Activated naive CD4-positive, alpha-beta T cell treated with anti-CD3 and anti-CD28 coated beads, Interleukin-2, amount 50 U/mL, for 16 hours (primary cell): ENCODE results near the gene RRP1B.
A peak's percentile ranks its signal among the peaks of the same experiment; 100 is the strongest.
"Not testable (repeated sequence)": the region's sequence is repeated elsewhere in the genome, so short reads cannot be mapped to it uniquely, and the experiment has no call there.

Source experiments
- DNase-seq: peaks from one replicate; pipeline ENCODE4 v3.0.0-alpha.2; 2020

Gene RRP1B

GRCh38 chr21:43701936-43702784 lies 42.8 kb downstream of the RRP1B start:
- DNase-seq: no peak

- no peak for DNase-seq
These were observed 43.4 kb downstream of the RRP1B start for GRCh38 chr21:43702785-43703034.

DNA sequence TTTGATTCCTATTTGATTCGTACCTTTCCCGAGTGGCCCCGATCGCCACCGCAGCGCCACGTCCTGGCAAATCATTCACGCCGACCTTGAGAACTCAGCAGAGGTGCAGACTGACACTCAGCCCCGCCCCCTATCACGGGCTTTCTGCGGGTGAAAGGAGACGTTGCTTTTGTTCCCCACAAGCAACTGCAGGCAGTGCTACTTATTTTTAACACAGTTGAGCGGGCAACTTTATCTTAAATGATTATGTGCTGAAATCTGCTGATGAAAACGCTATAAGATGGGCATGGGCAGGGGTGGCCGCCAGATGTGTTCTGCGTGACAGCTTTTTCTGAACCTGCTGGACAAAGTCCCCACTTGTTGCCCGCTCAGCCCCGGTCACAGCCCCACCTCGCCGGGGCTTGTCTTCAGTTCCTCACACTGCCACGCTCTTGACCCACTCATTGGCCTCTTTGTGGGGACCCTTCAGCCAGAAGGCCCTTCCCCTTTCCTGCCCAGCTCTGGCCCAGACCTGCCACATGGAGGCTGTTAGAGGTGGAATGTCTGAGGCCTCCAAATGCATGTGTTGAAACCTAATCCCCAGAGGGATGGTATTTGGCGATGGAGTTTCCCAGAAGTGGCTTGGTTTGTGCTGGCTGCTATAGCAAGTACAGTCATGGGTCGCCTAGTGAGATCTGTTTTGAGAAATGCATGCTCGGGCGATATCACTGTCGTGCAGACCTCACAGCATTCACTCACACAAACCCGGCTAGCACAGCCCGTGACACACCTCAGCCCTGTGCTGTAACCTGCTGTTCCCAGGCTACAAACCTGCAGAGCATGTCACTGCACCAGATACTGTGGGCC lies 43.9 kb downstream of the RRP1B start:
- peak; percentile 37 for DNase-seq

DNA sequence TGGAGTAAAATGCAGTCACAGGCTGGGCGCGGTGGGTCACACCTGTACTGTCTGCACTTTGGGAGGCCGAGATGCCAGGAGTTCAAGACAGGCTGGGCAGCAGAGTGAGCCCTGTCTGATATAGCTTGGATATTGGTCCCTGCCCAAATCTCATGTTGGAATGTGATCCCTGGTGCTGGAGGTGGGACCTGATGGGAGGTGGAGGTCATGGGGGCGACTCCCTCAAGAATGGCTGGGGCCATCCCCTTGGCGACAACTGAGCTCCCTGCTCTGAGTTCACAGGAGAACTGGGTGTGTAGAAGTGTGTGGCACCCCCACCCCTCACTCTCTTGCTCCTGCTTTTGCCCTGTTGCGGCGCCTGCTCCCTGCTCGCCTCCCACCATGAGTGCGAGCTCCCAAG lies 48.1 kb downstream of the RRP1B start:
- DNase-seq: no peak

- DNase-seq: no peak
These were observed 49.5 kb downstream of the RRP1B start for GRCh38 chr21:43708745-43709381.

- DNase-seq: no peak
These were observed 53.0 kb downstream of the RRP1B start for GRCh38 chr21:43712268-43712942.

GRCh38 chr21:43713123-43713522 lies 53.8 kb downstream of the RRP1B start:
- not testable (repeated sequence) for DNase-seq

DNA sequence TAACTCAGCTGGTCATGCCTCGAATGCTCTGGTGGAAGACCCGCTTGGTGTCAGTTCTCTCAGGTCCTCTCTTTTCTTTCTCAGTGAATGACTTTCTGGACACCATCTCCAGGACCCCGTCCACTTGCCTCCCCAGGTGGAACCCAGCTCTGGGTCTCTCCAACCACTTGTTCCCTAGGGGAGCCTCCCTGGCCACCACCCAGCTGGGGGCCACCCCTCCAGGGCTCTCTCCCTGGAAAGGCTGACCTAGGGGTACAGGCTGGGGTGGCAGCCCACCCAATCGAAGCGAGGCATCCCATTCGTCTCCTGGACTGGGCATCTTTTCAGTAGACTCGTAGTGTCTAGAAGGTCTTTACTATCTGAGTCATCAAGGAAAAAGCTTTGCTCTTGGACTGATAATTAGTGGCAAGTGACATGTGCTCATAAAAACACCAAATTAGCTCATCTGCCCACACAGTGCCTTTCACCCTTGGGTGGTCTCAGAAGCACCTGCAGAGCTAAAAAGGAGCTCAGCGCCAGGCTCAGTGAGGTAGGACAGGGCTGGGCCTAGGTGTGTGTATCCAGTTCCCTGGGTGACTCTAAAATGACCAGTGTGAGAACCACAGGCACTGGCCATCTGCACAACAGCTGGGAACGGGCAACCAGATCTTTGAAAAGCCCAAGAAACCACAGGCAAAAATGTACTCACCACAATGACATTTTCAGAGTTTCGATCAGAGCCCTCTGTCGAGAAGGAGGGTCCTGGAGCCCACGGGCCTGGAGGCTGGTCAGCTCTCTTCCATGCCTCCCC lies 57.2 kb downstream of the RRP1B start:
- DNase-seq: no peak

DNA sequence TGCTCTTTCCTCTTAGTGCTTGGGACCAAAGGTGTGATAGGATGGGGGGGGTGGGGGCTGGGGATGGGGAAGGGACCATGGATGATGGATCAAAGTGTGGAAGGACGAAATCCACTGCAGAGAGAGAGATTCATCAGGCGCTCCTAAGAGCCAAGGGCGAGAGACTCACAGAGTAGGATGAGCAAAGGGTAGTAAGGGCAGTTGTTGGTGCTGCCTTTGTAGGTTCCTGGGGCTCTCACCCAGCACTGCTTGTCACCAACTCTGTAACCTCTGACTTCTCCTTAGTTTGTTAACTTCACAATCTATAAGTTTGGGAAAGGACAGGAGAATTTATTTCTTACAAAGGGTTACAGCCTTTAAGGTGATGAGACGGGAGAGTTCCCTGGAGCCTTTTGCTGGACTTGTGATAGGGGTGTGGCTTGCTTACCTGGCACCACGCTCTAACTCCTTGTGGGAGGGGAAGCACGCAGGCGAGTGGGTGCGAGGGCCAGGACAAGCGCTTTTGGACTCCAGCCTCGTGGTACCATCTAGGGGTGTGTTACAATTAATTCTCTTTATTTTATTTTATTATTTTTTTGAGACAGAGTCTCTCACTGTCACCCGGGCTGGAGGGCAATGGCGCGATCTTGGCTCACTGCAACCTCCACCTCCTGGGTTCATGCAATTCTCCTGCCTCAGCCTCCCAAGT lies 58.0 kb downstream of the RRP1B start:
- DNase-seq: no peak

GRCh38 chr21:43717967-43718871 lies 58.9 kb downstream of the RRP1B start:
- DNase-seq: no peak

DNA sequence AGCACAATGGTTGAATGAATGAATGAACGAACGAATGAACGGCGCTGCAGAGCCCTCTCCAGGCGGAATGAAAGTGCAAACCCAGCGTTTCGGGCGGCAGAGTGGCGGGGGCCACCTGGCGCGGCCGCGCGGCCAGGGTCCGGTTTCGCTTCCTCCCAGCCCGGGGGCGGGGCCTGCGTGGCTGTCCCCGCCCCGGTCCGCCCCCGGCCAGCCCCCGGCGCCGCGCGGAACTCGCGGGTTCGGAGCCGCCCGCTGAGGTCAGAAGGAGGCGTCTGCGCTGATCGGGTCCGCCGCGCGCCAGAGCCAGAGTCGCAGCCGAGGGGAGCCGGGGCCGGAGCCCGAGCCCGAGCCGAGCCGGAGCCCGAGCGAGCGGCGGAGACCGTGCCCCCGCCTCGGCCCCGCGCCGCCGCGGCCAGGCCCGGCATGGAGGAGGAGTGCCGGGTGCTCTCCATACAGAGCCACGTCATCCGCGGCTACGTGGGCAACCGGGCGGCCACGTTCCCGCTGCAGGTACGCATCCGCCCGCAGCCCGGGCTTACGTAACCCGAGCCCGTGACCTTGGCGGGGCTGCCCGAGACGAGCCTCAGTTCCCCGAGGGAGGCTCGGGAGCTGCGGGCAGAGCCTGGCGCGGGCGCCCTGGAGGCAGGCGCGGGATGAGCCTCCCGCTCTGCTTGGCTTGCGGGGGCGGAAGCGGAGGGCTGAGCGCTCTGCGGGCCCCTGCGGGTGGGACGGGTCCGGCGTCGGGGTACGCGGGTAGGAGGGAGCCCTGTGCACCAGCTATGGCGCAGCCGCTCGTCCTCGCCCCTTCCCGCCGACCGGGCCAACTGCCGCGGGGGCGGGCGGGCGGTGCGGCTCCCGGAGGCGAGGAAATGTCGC lies 59.8 kb downstream of the RRP1B start, which contains the start of gene PDXK:
PDXK (plus strand) TSS at position 258 of the 876 bp plus-strand sequence; CDS start at position 424, 166 bp downstream.
- DNase-seq: peak; percentile 79

- no peak for DNase-seq
These were observed 60.6 kb downstream of the RRP1B start for GRCh38 chr21:43719748-43720538.

DNA sequence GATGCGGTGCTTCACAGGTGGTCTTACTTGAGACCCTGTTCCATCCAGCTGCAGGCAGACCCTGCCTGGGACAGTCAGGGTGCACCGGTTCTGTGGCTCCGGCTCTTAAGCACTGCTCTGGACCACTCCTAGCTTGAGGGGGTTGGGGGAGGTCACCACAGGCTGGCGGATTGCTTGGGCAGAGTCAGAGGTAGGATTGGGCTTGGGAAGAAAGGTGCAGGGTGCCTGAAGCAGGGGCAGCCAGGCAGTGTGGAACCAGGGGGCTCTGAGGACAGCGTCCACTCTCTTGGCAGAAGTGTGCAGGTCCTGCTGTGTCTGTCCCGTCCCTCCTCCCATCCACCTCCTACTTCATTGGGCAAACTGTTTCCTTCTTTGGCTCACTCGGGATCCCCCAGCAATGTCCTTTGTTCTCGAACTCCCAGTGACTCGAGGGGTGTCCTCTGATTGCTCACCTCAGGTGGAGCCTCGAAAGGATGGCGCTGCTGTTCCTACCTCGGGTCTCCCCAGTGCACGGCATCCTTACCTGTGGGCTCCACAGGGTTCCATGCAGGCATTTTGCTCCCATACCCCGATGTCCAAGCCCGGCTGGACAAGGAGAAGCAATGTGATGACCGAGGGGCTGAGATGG lies 61.3 kb downstream of the RRP1B start:
- DNase-seq: no peak

DNA sequence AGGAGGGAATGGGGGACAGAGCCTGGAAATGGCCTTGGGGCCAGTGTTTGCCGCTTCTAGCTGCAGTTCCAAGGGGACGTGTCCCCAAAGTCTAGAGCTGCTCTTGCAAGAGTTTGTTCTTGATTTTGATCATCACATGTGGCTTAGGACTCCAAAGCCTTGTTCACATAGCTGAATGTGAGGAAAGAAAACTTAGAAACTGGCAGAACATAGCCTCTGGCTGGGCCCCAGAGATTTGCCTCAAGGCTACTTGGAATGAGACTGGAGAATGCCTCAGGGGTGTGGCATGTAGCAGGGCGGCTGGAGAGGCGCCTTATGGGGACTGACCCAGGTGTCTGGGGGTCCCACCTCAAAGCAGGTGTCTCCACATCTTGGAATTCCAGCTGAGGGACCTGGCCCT lies 61.8 kb downstream of the RRP1B start:
- DNase-seq: no peak

GRCh38 chr21:43721939-43722338 lies 62.6 kb downstream of the RRP1B start:
- no peak for DNase-seq

DNA sequence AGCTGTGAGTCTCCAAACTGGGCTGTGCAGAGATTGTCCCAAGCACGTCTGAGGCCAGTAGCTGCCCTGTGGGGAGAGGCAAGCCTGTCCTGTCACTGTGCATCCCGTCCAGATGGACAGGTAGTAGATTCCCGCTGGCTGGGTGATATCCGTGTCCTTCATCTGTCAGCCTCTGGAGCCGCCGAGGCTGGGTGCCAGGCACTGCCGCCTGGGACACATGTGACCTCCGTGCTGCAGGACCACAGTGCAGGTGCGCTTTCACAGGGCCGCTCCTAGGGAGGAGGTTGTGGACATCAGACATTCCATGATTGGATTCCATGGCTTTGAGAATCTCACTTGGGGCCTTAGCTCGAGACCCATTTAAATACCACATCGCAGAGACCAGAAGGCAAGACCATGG lies 64.3 kb downstream of the RRP1B start:
- no peak for DNase-seq

GRCh38 chr21:43726686-43727518 lies 67.5 kb downstream of the RRP1B start:
- no peak for DNase-seq
